Measurements from ENCODE around the gene SKAP1. TPM values are rescaled to one million over a fixed set of nuclear protein-coding genes. Genes with fewer than 3 reads are reported as not detected.

Gene SKAP1
- polyA plus RNA-seq, 2 donors = 1.1 to 2.6 TPM

- WGBS, 2 donors = 74 to 79% methylated on average over 1 of the region's 1 CpG
- no peaks in the 10 kb centered on the region for H3K9me3 ChIP-seq (ENCODE audit: control insufficient read depth in 2 of 2, insufficient read depth in 1 of 2, low read depth in 1 of 2, low read length in 1 of 2)
- H3K36me3 ChIP-seq (ENCODE audit: control insufficient read depth in 2 of 2, insufficient read depth in 2 of 2, low read length in 1 of 2) = no peaks in the 10 kb centered on the region
- no peaks in the 10 kb centered on the region for H3K27me3 ChIP-seq (ENCODE audit: control insufficient read depth in 1 of 2, insufficient read depth in 2 of 2, low read length in 2 of 2)
- H3K27ac ChIP-seq (ENCODE audit: low read depth in 2 of 2, low read length in 1 of 2) = no peak overlapping the region
- no peak overlapping the region for H3K4me3 ChIP-seq (ENCODE audit: low read depth in 1 of 2, low read length in 2 of 2)
- H3K4me1 ChIP-seq (ENCODE audit: control insufficient read depth in 2 of 2, insufficient read depth in 2 of 2, low read length in 1 of 2) = peaks cover 0 to 3% of the 10 kb centered on the region in 2 donors
Observed at GRCh38 chr17:48239603-48239995, 190.4 kb downstream of the SKAP1 start.

- Histone ChIP-seq H3K36me3 (ENCODE audit: control insufficient read depth in 2 of 2, insufficient read depth in 2 of 2, low read length in 1 of 2) (no peaks in the 10 kb centered on the region), H3K4me1 (ENCODE audit: control insufficient read depth in 2 of 2, insufficient read depth in 2 of 2, low read length in 1 of 2) (peaks cover 0 to 3% of the 10 kb centered on the region in 2 donors), H3K27ac (ENCODE audit: low read depth in 2 of 2, low read length in 1 of 2) (no peak overlapping the region), H3K9me3 (ENCODE audit: control insufficient read depth in 2 of 2, insufficient read depth in 1 of 2, low read depth in 1 of 2, low read length in 1 of 2) (no peaks in the 10 kb centered on the region), H3K4me3 (ENCODE audit: low read depth in 1 of 2, low read length in 2 of 2) (no peak overlapping the region), H3K27me3 (ENCODE audit: control insufficient read depth in 1 of 2, insufficient read depth in 2 of 2, low read length in 2 of 2) (no peaks in the 10 kb centered on the region)
- WGBS, 2 donors = 82 to 85% methylated on average over 4 of the region's 4 CpGs
Observed at GRCh38 chr17:48238933-48239602, 190.9 kb downstream of the SKAP1 start.

GRCh38 chr17:48237456-48237855, 192.6 kb downstream of the SKAP1 start:
- 92 to 98% methylated on average over 1 of the region's 1 CpG for WGBS, 2 donors
- peaks cover 0 to 3% of the 10 kb centered on the region in 2 donors for H3K4me1 ChIP-seq (ENCODE audit: control insufficient read depth in 2 of 2, insufficient read depth in 2 of 2, low read length in 1 of 2)
- H3K27me3 ChIP-seq (ENCODE audit: control insufficient read depth in 1 of 2, insufficient read depth in 2 of 2, low read length in 2 of 2) = no peaks in the 10 kb centered on the region
- no peaks in the 10 kb centered on the region for H3K9me3 ChIP-seq (ENCODE audit: control insufficient read depth in 2 of 2, insufficient read depth in 1 of 2, low read depth in 1 of 2, low read length in 1 of 2)
- H3K27ac ChIP-seq (ENCODE audit: low read depth in 2 of 2, low read length in 1 of 2) = no peak overlapping the region
- no peak overlapping the region for H3K4me3 ChIP-seq (ENCODE audit: low read depth in 1 of 2, low read length in 2 of 2)
- H3K36me3 ChIP-seq (ENCODE audit: control insufficient read depth in 2 of 2, insufficient read depth in 2 of 2, low read length in 1 of 2) = no peaks in the 10 kb centered on the region

GRCh38 chr17:48236681-48237134, 193.3 kb downstream of the SKAP1 start:
- Histone ChIP-seq H3K9me3 (ENCODE audit: control insufficient read depth in 2 of 2, insufficient read depth in 1 of 2, low read depth in 1 of 2, low read length in 1 of 2) (no peaks in the 10 kb centered on the region), H3K27me3 (ENCODE audit: control insufficient read depth in 1 of 2, insufficient read depth in 2 of 2, low read length in 2 of 2) (no peaks in the 10 kb centered on the region), H3K4me1 (ENCODE audit: control insufficient read depth in 2 of 2, insufficient read depth in 2 of 2, low read length in 1 of 2) (peaks cover 0 to 3% of the 10 kb centered on the region in 2 donors), H3K27ac (ENCODE audit: low read depth in 2 of 2, low read length in 1 of 2) (no peak overlapping the region), H3K4me3 (ENCODE audit: low read depth in 1 of 2, low read length in 2 of 2) (no peak overlapping the region), H3K36me3 (ENCODE audit: control insufficient read depth in 2 of 2, insufficient read depth in 2 of 2, low read length in 1 of 2) (no peaks in the 10 kb centered on the region)

- H3K4me1 ChIP-seq (ENCODE audit: control insufficient read depth in 2 of 2, insufficient read depth in 2 of 2, low read length in 1 of 2) = no peaks in the 10 kb centered on the region
- H3K27ac ChIP-seq (ENCODE audit: low read depth in 2 of 2, low read length in 1 of 2) = no peak overlapping the region
- H3K9me3 ChIP-seq (ENCODE audit: control insufficient read depth in 2 of 2, insufficient read depth in 1 of 2, low read depth in 1 of 2, low read length in 1 of 2) = no peaks in the 10 kb centered on the region
- no peaks in the 10 kb centered on the region for H3K36me3 ChIP-seq (ENCODE audit: control insufficient read depth in 2 of 2, insufficient read depth in 2 of 2, low read length in 1 of 2)
- H3K27me3 ChIP-seq (ENCODE audit: control insufficient read depth in 1 of 2, insufficient read depth in 2 of 2, low read length in 2 of 2) = peaks cover 0 to 2% of the 10 kb centered on the region in 2 donors
- H3K4me3 ChIP-seq (ENCODE audit: low read depth in 1 of 2, low read length in 2 of 2) = no peak overlapping the region
- WGBS, 2 donors = 86 to 91% methylated on average over 2 of the region's 2 CpGs
Observed at GRCh38 chr17:48234922-48235321, 195.1 kb downstream of the SKAP1 start.

- 72 to 74% methylated on average over 8 of the region's 8 CpGs for WGBS, 2 donors
- no peak overlapping the region for H3K27ac ChIP-seq (ENCODE audit: low read depth in 2 of 2, low read length in 1 of 2)
Observed at GRCh38 chr17:48231995-48232959, 197.7 kb downstream of the SKAP1 start.

GRCh38 chr17:48229936-48230335, 200.1 kb downstream of the SKAP1 start:
- H3K36me3 ChIP-seq (ENCODE audit: control insufficient read depth in 2 of 2, insufficient read depth in 2 of 2, low read length in 1 of 2) = no peaks in the 10 kb centered on the region
- H3K9me3 ChIP-seq (ENCODE audit: control insufficient read depth in 2 of 2, insufficient read depth in 1 of 2, low read depth in 1 of 2, low read length in 1 of 2) = no peaks in the 10 kb centered on the region
- peaks cover 0 to 2% of the 10 kb centered on the region in 2 donors for H3K27me3 ChIP-seq (ENCODE audit: control insufficient read depth in 1 of 2, insufficient read depth in 2 of 2, low read length in 2 of 2)
- H3K4me3 ChIP-seq (ENCODE audit: low read depth in 1 of 2, low read length in 2 of 2) = no peak overlapping the region
- 60 to 83% methylated on average over 1 of the region's 1 CpG for WGBS, 2 donors
- no peak overlapping the region for H3K27ac ChIP-seq (ENCODE audit: low read depth in 2 of 2, low read length in 1 of 2)
- no peaks in the 10 kb centered on the region for H3K4me1 ChIP-seq (ENCODE audit: control insufficient read depth in 2 of 2, insufficient read depth in 2 of 2, low read length in 1 of 2)

More at GRCh38 chr17:48231995-48232959, 197.7 kb downstream of the SKAP1 start:
- Histone ChIP-seq H3K27me3 (ENCODE audit: control insufficient read depth in 1 of 2, insufficient read depth in 2 of 2, low read length in 2 of 2) (peaks cover 0 to 2% of the 10 kb centered on the region in 2 donors), H3K9me3 (ENCODE audit: control insufficient read depth in 2 of 2, insufficient read depth in 1 of 2, low read depth in 1 of 2, low read length in 1 of 2) (no peaks in the 10 kb centered on the region), H3K4me1 (ENCODE audit: control insufficient read depth in 2 of 2, insufficient read depth in 2 of 2, low read length in 1 of 2) (no peaks in the 10 kb centered on the region), H3K4me3 (ENCODE audit: low read depth in 1 of 2, low read length in 2 of 2) (no peak overlapping the region), H3K36me3 (ENCODE audit: control insufficient read depth in 2 of 2, insufficient read depth in 2 of 2, low read length in 1 of 2) (no peaks in the 10 kb centered on the region)

- no peak overlapping the region for H3K27ac ChIP-seq (ENCODE audit: low read depth in 2 of 2, low read length in 1 of 2)
- no peaks in the 10 kb centered on the region for H3K36me3 ChIP-seq (ENCODE audit: control insufficient read depth in 2 of 2, insufficient read depth in 2 of 2, low read length in 1 of 2)
- H3K9me3 ChIP-seq (ENCODE audit: control insufficient read depth in 2 of 2, insufficient read depth in 1 of 2, low read depth in 1 of 2, low read length in 1 of 2) = no peaks in the 10 kb centered on the region
- no peaks in the 10 kb centered on the region for H3K4me1 ChIP-seq (ENCODE audit: control insufficient read depth in 2 of 2, insufficient read depth in 2 of 2, low read length in 1 of 2)
- no peak overlapping the region for H3K4me3 ChIP-seq (ENCODE audit: low read depth in 1 of 2, low read length in 2 of 2)
- WGBS, 2 donors = 64 to 76% methylated on average over 1 of the region's 1 CpG
- peaks cover 0 to 2% of the 10 kb centered on the region in 2 donors for H3K27me3 ChIP-seq (ENCODE audit: control insufficient read depth in 1 of 2, insufficient read depth in 2 of 2, low read length in 2 of 2)
Observed at GRCh38 chr17:48228720-48229119, 201.3 kb downstream of the SKAP1 start.

GRCh38 chr17:48225725-48226567, 204.1 kb downstream of the SKAP1 start:
- Histone ChIP-seq H3K4me3 (ENCODE audit: low read depth in 1 of 2, low read length in 2 of 2) (no peak overlapping the region), H3K36me3 (ENCODE audit: control insufficient read depth in 2 of 2, insufficient read depth in 2 of 2, low read length in 1 of 2) (no peaks in the 10 kb centered on the region), H3K4me1 (ENCODE audit: control insufficient read depth in 2 of 2, insufficient read depth in 2 of 2, low read length in 1 of 2) (no peaks in the 10 kb centered on the region), H3K27me3 (ENCODE audit: control insufficient read depth in 1 of 2, insufficient read depth in 2 of 2, low read length in 2 of 2) (no peaks in the 10 kb centered on the region), H3K9me3 (ENCODE audit: control insufficient read depth in 2 of 2, insufficient read depth in 1 of 2, low read depth in 1 of 2, low read length in 1 of 2) (no peaks in the 10 kb centered on the region), H3K27ac (ENCODE audit: low read depth in 2 of 2, low read length in 1 of 2) (no peak overlapping the region)
- 35 to 49% methylated on average over 6 of the region's 6 CpGs for WGBS, 2 donors
